GM19099 (cell line): ENCODE data around the gene CATSPER1.
A peak's percentile ranks its signal among the peaks of the same experiment; 100 is the strongest.

Experiments
- POLR2A ChIP-seq: IDR thresholded peaks from 3 replicates; pipeline ENCODE4 v1.6.1; 2011; ENCODE audit warnings: low read depth; ENCODE audit not compliant: insufficient read length; ENCODE audit errors: extremely low read depth

Gene CATSPER1

DNA sequence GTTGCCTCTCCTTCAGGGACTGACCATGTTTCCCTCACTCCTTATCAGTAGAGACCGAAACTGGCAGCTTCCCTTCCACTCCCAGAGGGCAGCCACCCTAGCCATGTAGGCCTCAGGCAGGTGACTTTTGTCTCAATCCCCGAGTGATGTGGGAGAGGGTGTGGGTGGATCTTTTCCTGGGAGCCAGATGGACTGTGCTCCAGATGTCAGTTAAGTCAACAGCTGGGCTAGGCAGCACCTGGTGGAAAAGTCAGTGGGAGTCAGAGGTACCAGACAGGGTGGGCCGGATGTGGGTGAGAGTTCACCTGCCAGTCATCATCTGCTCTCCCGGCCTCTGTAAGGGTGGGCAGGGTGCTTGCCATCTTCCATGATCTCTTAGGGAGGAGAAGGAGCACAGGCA lies 22.1 kb downstream of the CATSPER1 start:
- no peak for TF ChIP-seq POLR2A

DNA sequence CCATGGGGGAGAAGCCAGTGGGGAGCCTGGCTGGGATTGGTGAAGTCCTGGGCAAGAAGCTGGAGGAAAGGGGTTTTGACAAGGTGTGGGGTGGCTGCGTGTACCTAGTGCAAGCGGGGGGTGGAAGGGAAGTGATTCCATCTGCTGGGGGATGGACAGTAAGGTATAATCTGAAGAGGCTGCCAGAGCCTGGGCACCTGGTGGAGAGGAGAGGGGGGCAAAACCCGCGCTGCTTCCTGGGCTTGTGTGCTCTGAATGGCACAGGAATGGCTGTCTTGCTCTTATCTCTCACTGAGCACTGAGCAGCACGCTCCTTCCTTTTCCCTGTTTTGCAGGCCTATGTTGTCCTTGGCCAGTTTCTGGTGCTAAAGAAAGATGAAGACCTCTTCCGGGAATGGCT lies 23.0 kb downstream of the CATSPER1 start:
- no peak for TF ChIP-seq POLR2A

DNA sequence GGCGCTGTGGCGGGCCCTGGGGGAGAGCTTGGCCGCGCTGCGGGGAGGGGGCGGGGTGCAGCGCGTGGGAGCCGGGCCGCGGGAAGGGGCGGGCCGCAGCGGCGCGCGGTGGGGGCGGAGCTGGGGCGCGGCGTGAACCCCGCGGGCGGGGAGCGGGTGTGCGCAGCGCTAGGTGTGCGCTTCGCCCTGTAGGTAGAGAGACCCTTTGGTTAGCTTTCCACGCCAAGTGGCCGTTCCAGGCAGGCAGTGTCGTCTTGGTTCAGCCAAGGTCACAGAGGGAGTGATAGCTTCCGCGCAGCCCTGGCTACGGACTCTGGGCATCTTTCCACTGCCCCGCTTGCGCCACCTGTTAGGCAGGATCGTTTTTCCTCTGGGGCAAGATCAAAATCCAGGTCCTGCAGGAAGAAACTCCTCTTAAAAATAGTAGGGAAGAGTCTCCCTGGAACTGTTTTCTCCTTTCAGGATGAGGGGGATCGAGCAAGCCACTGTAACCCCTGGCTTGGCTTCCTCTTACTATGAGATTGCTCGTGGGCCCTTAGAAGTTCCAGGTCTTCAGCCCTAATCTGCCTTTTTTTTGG lies 23.5 kb downstream of the CATSPER1 start:
- no peak for TF ChIP-seq POLR2A

DNA sequence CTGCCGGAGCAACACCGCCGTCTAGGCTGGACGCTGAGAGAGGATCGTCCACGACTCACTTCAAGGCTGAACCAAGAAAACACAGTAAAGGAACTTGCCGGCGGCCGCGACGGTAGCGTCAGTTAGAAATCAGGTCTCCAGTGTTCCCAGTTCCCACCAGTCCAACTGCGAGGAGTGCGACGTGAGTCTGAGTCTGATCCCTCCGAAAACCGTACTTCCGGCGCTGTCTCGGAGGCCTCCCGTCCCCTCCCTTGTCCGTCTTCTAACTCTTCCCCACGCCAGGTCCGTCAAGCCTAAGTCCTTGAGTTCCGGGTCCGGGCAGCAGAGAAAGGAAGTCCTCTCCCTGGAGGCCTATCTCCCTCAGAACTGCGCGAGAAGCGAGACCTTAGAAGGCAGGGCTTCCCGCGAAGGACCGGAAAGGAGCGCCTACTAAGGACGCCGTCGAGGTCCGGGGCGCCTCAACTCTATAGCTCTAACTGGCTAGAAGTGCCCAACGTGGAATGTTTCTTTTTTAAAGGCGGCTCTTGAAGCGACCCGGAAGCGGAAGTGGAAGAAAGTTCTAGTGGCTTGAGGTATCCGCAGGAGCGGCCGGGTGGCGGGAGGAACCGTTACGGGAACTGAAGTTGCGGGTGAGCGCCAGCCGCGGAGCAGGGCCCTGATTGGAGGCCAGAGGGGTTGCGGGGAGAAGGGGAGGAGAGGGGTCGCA lies 24.2 kb downstream of the CATSPER1 start, which contains the start of the genes BANF1 and EIF1AD:
Gene BANF1, plus strand, starts transcription at position 562 of the 706 bp plus-strand sequence. CDS start 748 bp downstream, outside the sequence.
Gene EIF1AD, minus strand, starts transcription at position 216 of the 706 bp plus-strand sequence. CDS start 1,768 bp downstream, outside the sequence.
- peak; percentile 90 for TF ChIP-seq POLR2A

DNA sequence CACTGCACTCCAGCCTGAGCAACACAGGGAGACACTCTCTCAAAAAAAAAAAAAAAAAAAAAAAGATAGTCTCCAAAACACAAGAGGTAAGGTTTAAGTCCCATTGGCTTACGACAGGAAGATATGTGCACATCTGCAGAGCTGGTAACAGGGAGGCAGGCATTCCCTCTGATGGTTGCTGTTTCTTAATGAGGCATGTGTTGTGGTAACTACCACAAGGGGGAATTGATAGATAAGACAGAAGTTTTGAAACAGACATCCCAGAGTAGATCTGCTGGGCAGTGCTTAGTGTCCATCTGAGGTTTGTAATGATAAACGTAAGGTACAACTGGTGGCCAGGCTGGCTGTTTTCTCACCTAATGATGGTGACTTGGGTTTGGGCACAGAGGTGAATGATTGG lies 29.0 kb downstream of the CATSPER1 start:
- no peak for TF ChIP-seq POLR2A

DNA sequence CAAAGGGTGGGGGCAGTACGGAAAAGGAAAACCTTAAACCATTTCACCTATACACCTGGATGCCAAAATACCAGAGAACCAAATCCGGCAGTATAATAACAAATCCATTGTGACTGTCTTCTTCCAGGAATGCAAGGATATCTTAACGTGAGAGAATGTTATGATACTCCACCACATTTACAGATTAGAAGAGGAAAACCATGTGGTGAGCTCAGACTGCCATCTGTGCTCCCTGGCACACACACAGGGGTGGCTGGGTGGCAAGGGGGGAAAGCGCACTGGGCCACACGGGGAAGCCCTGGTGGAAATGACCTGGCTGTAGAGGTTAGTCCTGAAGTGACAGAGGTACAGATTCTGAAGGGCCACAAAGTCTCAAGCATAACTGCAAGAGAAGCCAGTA lies 34.2 kb downstream of the CATSPER1 start:
- no peak for TF ChIP-seq POLR2A

DNA sequence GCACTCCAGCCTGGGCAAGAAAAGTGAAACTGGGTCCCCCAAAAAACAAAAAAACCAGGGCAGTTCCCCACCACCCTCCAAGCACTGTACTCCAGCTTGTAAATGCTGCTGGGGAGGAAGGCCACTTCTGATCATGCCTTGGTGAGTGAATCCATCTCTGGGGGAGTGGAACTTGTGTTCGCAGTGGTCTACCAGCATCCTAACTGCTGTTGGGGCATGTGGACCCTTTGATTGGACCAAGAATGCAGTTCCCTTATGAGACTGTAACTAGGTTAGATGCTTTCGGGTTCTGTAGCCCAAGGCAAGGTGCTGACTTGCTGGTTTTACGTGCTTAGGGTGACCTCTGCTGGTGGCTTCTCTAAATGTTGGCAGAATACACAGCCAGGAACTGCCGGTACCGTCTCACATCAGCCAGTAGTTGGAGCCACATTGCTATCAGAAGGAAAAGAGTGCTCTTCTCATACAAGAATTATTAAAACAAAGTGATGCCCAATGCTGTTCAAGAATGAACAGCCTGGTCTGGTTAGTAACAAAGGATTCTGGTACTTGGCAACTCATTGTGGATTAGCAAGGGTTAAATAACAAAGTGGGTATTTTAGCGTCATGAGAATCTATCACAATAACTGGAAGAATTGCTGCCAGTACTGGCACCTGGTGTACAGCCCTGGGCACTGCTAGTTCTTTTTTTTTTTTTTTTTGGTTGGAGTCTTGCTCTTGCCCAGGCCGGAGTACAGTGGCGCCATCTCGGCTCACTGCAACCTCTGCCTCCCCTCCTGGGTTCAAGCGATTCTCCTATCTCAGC lies 37.3 kb downstream of the CATSPER1 start:
- no peak for TF ChIP-seq POLR2A

DNA sequence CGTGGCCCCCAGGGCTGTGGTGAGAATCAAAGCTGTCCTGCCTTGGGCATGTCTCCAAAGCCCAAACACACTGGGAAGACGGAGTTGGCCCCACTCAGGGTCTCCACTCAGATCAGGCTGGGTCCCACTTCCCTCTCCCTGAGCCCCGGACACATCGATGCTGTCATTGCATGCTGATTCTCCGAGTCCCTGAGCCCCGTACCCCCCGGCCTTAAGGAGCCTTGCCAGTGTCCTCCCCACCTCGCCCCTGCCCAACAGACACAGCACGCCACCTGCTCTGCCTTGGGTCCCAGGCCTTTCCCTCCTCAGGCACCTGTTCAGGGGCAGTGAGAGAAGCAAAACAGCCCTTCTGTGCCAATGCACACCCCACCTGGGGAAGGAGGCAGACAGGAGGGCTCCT lies 38.9 kb downstream of the CATSPER1 start:
- no peak for TF ChIP-seq POLR2A

DNA sequence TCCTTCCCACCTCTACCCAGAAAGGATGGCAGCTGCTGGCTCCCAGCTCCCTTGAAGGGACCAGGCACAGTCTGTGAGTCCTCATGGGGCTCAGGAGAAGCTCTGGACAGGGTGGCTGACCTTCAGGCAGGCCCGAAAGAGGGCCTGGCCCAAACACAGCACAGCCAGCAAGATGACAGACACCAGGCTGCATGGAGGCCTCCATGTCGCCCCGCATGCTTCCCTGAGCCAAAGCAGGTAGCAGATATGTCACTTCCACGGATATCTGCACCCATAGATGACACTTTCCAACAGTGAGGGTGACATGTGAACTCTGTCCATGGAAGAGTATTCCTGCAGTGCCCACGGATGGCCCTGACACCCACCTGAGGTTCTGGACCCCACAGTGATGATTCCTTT lies 42.7 kb downstream of the CATSPER1 start:
- no peak for TF ChIP-seq POLR2A

DNA sequence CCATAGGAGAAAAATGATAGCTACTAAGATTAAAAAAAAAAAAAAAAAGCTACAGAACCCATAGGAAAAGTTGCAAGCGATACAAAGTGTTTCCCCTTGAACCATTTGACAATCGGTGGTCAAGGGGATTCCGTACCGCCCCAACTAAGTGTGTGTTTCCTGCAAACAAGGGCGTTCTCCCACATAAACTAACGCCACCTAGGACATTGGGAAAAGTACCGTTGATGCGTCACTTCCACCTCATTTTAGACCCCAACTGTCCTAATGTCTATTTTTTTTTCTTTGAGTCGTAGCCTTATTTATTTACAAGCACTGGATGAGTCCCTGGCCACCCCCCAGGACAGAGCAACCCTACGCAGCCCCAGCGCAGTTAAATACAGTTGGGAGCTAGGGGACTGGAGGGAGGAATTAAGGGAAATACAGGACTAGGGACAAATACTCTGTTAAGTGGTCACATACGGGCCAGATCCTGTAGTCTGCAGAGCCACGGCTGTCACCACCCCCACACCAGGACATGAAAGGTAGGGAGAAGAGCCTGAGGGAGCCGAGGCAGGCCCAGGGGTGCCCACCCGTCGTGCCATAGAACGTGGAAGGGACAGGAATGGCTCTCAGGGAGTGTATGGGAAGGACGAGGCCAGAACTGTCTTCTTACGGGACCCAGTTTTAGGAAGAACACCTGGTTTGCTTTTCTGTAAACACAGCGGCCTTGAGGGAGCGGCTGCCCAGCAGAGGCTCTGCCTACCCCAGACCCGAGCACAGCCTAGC lies 43.3 kb downstream of the CATSPER1 start:
- no peak for TF ChIP-seq POLR2A

DNA sequence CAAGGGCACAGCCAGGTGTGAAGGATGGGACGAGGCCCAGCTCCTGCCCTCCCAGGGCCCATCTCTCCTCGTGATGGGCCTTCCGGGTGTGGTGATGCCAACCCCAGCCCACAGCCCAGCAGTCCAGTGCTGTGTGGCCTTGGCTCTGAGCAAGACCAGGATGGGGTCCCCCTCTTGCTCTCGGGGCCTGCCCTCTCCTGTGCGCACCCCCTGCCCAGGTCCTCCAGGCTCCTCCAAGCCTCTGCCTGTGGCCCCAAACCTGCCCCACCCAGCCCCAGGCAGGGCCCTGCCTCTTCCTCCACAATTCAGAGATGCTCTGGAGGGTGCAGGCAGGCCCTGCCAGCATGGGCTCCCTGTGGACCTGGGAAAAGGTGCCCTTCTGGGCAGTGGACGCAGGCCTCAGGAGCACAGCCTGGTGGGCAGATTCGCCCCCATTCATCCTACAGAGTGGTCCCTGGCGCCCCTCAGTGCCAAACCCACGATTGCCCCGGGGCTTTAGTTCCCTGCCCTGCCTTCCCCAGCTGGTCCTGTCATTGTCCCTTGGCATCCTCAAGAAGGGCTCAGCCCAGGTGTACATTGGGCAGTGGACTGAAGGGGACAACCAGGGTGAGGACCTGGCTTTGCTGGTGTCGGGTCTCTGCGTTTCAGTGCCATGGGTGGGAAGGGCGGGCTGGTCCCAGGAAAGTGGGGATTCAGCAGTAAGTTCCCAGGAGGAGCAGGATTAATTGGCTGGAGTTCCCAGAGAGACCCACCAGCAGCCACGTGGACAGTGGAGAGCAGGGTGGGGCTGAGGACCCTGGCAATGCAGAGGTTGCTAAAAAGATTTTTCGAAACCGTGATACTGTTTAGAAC lies 44.1 kb downstream of the CATSPER1 start:
- no peak for TF ChIP-seq POLR2A

DNA sequence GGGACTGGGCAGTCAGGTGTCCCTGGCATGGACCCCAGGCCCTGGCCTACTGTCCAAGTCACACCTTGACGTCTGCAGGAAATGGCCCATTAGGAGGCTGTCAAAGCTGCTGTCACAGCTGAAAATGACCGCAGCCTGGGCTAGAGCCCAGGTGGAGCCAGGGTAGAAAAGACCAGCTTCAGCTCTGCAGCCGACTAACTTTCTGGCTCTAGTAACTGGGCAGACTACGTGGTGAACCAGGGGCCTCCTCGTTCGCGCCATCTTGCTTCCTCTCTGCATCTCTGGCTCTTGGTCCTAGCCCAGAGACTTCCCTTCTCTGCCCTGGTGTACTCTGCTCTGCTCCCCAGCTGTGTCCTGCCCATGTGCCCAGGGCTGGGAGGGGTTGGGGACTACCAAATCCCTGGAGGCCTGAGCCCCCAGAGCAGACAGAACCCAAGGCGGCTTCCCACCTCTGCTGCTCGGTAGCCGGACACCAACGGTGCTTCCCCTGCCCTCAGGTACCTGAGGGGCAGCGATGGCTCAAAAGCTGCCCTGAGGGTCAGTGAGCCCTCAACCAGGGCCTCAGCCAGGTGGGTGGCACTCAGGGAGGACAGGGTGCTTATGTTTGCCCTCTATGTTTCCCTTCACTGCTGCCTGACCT lies 45.1 kb downstream of the CATSPER1 start:
- no peak for TF ChIP-seq POLR2A

DNA sequence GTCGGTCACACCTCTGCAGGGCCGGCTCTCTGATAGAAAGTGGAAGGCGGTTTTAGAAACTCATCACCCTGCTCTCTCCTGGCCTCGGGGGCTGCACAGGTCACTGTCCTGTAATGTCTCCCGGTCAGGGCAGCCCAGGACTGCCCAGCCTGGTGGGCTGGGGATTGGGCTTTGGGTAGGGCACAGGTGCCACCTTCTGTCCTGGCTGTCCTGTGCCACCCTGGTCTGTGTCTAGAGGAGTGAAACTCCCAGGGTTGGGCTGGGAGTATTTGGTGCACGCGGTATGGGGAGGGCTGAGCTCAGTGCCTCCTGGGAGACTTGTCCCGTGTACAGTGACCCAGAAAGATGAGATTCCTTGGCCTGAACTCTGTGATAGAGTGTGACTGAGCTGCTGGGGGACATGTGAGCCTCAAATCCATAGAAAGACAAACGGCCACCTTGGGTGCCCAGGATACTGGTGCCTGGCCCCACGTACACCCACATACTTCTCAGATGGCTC lies 47.0 kb downstream of the CATSPER1 start:
- no peak for TF ChIP-seq POLR2A
